ENCODE data around the gene MYMK. TPM values are rescaled to one million over a fixed set of nuclear protein-coding genes. Genes with fewer than 3 reads are reported as not detected.
A peak's percentile ranks its signal among the peaks of the same experiment; 100 is the strongest.

The MYMK gene
- total and polyA plus RNA-seq, 2 of the 13 experiments (the other 11 are each of a cell fraction or from before 2014, with no cell fraction given), result not detected

- FAIRE-seq (no peak), ATAC-seq (no peak), DNase-seq (ENCODE audit: low spot score) (no peak)
- Histone ChIP-seq H3K27ac (ENCODE audit: extremely low read length, insufficient read depth, low read length) (no peak overlapping the region), H3K4me2 (ENCODE audit: low read depth, low read length) (no peak overlapping the region), H3K27me3 (ENCODE audit: control insufficient read depth in 1 of 2, insufficient read depth in 2 of 2, low read length in 2 of 2) (peaks cover 24 to 72% of the 10 kb centered on the region in 2 experiments; a peak in 4 of 5 replicates), H3K4me3 (replicated peaks in 1 of 3; ENCODE audit: insufficient read depth in 1 of 3, low read depth in 2 of 3, low read length in 3 of 3) (no peak overlapping the region), H3K79me2 (ENCODE audit: insufficient read depth, low read length) (no peaks in the 10 kb centered on the region), H3K9ac (ENCODE audit: insufficient read depth, low read depth, low read length) (no peak overlapping the region), H3K9me3 (ENCODE audit: low read length) (no peaks in the 10 kb centered on the region), H3K36me3 (replicated peaks in 1 of 2; ENCODE audit: control insufficient read depth in 1 of 2, insufficient read depth in 2 of 2, low read length in 2 of 2) (no peaks in the 10 kb centered on the region), H2AFZ (ENCODE audit: low read length) (no peak overlapping the region), H3K4me1 (ENCODE audit: insufficient read depth, low read length) (peaks cover 48% of the 10 kb centered on the region), H4K20me1 (ENCODE audit: insufficient read depth, low read length) (no peaks in the 10 kb centered on the region)
- intact Hi-C loops (cut with micrococcal nuclease; ENCODE audit: unreplicated experiment), result no loop called here
- WGBS (ENCODE audit: low lambda C conversion rate), result 19% methylated on average over 3 of the region's 7 CpGs
- no TSS peak for BruUV-seq (replicated peaks)
- in situ Hi-C loops (cut with HindIII; ENCODE audit: extremely low pct_ligation_motif_present, low pct_unique_long_range_greater_than_20kb), result loop anchor here (25.0 kb wide), 1 partner anchor 207 kb away; the partner anchor contains the start of gene SARDH
- ChIA-PET CTCF (ENCODE audit: low intra/inter-chr PET ratio, low total read pairs) (no interaction called here), POLR2A (interaction anchor here (0.9 to 1.0 kb wide), 2 partner anchors 8 to 24 kb away, joined by 3 read pairs; no protein-coding TSS in a partner anchor)
- TF ChIP-seq TSC22D2 (CRISPR knock-in tag; IDR thresholded peaks at IDR 0.05; ENCODE audit: borderline replicate concordance), result no peak
- peak; percentile 91 for TF ChIP-seq ZNF263 (CRISPR knock-in tag; IDR thresholded peaks at IDR 0.05)
Measured at GRCh38 chr9:133529874-133530273, 5.1 kb upstream of the MYMK start.

DNA sequence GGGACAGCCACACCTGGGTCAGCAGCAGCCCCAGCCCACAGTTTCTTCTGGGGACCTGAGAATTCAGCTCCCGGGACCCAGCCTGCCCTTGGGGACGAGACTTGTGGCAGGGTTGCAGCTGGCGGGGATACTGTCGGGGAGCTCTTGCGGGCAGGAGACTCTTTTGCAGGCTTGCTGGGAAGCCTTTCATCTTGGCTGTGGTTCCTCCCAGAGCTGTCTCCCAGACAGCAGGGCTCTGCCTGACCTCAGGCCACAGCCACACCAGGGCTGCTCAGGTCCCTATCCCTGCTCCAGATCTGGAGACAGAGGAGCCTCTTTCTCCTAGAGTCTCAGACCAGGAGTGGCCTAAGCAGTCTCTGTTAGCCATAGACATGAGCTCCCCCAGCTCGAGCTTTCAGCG is 4.7 kb upstream of the MYMK start:
- no peak for FAIRE-seq
- no peaks in the 10 kb centered on the region for H4K20me1 ChIP-seq (ENCODE audit: insufficient read depth, low read length)
- H3K36me3 ChIP-seq (replicated peaks in 1 of 2; ENCODE audit: control insufficient read depth in 1 of 2, insufficient read depth in 2 of 2, low read length in 2 of 2), result no peaks in the 10 kb centered on the region
- peaks cover 24 to 75% of the 10 kb centered on the region in 2 experiments; a peak in 4 of 5 replicates for H3K27me3 ChIP-seq (ENCODE audit: control insufficient read depth in 1 of 2, insufficient read depth in 2 of 2, low read length in 2 of 2)
- intact Hi-C loops (cut with micrococcal nuclease; ENCODE audit: unreplicated experiment) (no loop called here), in situ Hi-C loops (cut with HindIII; ENCODE audit: extremely low pct_ligation_motif_present, low pct_unique_long_range_greater_than_20kb) (loop anchor here (25.0 kb wide), 1 partner anchor 208 kb away; the partner anchor contains the start of gene SARDH)
- H3K79me2 ChIP-seq (ENCODE audit: insufficient read depth, low read length), result no peaks in the 10 kb centered on the region
- no TSS peak for BruUV-seq (replicated peaks)
- ChIA-PET CTCF (ENCODE audit: low intra/inter-chr PET ratio, low total read pairs) (no interaction called here), POLR2A (interaction anchor here (0.9 to 1.0 kb wide), 2 partner anchors 8 to 23 kb away, joined by 3 read pairs; no protein-coding TSS in a partner anchor)
- no peak overlapping the region for H3K4me2 ChIP-seq (ENCODE audit: low read depth, low read length)
- H2AFZ ChIP-seq (ENCODE audit: low read length), result no peak overlapping the region
- no peak overlapping the region for H3K9ac ChIP-seq (ENCODE audit: insufficient read depth, low read depth, low read length)
- WGBS (ENCODE audit: low lambda C conversion rate), result no CpG with 5 or more reads among the region's 7 CpGs
- DNase-seq (ENCODE audit: low spot score), result no peak
- H3K9me3 ChIP-seq (ENCODE audit: low read length), result no peaks in the 10 kb centered on the region
- H3K27ac ChIP-seq (ENCODE audit: extremely low read length, insufficient read depth, low read length), result no peak overlapping the region
- ATAC-seq, result no peak
- peaks cover 48% of the 10 kb centered on the region for H3K4me1 ChIP-seq (ENCODE audit: insufficient read depth, low read length)
- no peak overlapping the region for H3K4me3 ChIP-seq (replicated peaks in 1 of 3; ENCODE audit: insufficient read depth in 1 of 3, low read depth in 2 of 3, low read length in 3 of 3)
- TF ChIP-seq, protein P1, sequence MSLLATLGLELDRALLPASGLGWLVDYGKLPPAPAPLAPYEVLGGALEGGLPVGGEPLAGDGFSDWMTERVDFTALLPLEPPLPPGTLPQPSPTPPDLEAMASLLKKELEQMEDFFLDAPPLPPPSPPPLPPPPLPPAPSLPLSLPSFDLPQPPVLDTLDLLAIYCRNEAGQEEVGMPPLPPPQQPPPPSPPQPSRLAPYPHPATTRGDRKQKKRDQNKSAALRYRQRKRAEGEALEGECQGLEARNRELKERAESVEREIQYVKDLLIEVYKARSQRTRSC (CRISPR knock-in tag; IDR thresholded peaks at IDR 0.05; ENCODE audit: low read depth), result no peak
- TF ChIP-seq E2F1 (CRISPR knock-in tag; IDR thresholded peaks at IDR 0.05) (no peak), ZNF788 (CRISPR knock-in tag; IDR thresholded peaks at IDR 0.05; ENCODE audit: borderline replicate concordance) (no peak), ARNT (IDR thresholded peaks at IDR 0.05) (no peak), ZNF343 (CRISPR knock-in tag; IDR thresholded peaks at IDR 0.05) (no peak), SMAD1 (CRISPR knock-in tag; IDR thresholded peaks at IDR 0.05; ENCODE audit: borderline replicate concordance, low read depth) (no peak)
- TF ChIP-seq, protein P2, sequence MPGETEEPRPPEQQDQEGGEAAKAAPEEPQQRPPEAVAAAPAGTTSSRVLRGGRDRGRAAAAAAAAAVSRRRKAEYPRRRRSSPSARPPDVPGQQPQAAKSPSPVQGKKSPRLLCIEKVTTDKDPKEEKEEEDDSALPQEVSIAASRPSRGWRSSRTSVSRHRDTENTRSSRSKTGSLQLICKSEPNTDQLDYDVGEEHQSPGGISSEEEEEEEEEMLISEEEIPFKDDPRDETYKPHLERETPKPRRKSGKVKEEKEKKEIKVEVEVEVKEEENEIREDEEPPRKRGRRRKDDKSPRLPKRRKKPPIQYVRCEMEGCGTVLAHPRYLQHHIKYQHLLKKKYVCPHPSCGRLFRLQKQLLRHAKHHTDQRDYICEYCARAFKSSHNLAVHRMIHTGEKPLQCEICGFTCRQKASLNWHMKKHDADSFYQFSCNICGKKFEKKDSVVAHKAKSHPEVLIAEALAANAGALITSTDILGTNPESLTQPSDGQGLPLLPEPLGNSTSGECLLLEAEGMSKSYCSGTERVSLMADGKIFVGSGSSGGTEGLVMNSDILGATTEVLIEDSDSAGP (CRISPR knock-in tag; IDR thresholded peaks at IDR 0.05; ENCODE audit: borderline replicate concordance), result no peak
- TF ChIP-seq, protein P3, sequence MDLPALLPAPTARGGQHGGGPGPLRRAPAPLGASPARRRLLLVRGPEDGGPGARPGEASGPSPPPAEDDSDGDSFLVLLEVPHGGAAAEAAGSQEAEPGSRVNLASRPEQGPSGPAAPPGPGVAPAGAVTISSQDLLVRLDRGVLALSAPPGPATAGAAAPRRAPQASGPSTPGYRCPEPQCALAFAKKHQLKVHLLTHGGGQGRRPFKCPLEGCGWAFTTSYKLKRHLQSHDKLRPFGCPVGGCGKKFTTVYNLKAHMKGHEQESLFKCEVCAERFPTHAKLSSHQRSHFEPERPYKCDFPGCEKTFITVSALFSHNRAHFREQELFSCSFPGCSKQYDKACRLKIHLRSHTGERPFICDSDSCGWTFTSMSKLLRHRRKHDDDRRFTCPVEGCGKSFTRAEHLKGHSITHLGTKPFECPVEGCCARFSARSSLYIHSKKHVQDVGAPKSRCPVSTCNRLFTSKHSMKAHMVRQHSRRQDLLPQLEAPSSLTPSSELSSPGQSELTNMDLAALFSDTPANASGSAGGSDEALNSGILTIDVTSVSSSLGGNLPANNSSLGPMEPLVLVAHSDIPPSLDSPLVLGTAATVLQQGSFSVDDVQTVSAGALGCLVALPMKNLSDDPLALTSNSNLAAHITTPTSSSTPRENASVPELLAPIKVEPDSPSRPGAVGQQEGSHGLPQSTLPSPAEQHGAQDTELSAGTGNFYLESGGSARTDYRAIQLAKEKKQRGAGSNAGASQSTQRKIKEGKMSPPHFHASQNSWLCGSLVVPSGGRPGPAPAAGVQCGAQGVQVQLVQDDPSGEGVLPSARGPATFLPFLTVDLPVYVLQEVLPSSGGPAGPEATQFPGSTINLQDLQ (CRISPR knock-in tag; IDR thresholded peaks at IDR 0.05), result no peak
